ENCODE results near the gene THRB.

The THRB gene

DNA sequence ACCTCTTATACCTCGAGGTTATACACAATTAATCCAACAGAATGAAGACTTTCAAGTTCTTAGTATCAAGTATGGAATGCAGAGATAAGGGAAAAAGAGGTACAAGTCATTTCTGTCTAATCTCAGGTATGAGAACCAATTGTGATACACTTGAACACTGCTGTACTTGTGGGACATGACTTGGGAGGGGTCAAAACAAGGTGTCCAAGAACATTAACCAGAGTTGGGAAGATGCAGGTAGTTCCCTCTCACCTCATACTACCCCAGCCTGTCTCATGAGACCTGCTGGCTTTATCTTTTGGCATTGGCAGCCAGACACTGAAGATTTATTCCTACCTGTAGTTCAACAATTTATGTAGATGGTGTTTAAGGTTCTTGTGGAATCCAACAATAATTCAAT, 339.9 kb downstream of the THRB start:
- Mint-ChIP-seq H3K36me3 (ENCODE audit: insufficient read depth) (no peaks in the 10 kb centered on the region), H3K27ac (no peak overlapping the region), H3K27me3 (peaks cover 1 to 20% of the 10 kb centered on the region in 2 donors), H3K9me3 (peaks cover 0 to 2% of the 10 kb centered on the region in 2 donors), H3K4me3 (no peak overlapping the region), H3K4me1 (ENCODE audit: low read depth in 2 of 2) (no peaks in the 10 kb centered on the region)
- DNase-seq (no peak), ATAC-seq (replicated peaks) (no peak)

- Mint-ChIP-seq H3K36me3 (ENCODE audit: insufficient read depth) (no peaks in the 10 kb centered on the region), H3K27ac (no peak overlapping the region), H3K27me3 (peaks cover 0 to 15% of the 10 kb centered on the region in 2 donors), H3K9me3 (no peaks in the 10 kb centered on the region), H3K4me3 (no peak overlapping the region), H3K4me1 (ENCODE audit: low read depth in 2 of 2) (no peaks in the 10 kb centered on the region)
- DNase-seq = no peak
- ATAC-seq (replicated peaks) = no peak
Measured at GRCh38 chr3:24154013-24154695, 340.5 kb downstream of the THRB start.

DNA sequence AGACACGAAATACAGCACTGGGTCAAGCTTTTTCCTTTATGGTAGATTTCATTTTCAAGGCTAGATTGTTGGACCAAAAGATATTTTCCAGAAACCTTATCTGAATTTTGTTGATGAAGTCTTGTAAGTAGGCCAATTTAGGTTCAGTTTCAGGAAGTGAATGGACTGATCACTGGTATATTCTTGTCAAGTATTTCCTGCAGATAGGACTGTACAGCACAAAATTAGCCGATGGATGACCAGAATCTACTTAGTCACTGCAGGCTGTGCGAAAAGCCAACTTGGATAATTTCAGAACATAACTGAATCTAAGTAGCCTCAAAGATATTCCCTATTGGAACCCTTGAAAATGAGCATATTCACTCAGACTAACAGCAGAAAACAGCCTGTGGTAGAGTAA, 343.1 kb downstream of the THRB start:
- ATAC-seq (replicated peaks) (no peak), DNase-seq (no peak)
- peaks cover 0 to 9% of the 10 kb centered on the region in 2 donors for H3K27me3 Mint-ChIP-seq
- H3K9me3 Mint-ChIP-seq = no peaks in the 10 kb centered on the region
- H3K4me3 Mint-ChIP-seq = no peak overlapping the region
- no peaks in the 10 kb centered on the region for H3K36me3 Mint-ChIP-seq (ENCODE audit: insufficient read depth)
- H3K27ac Mint-ChIP-seq = no peak overlapping the region
- H3K4me1 Mint-ChIP-seq (ENCODE audit: low read depth in 2 of 2) = no peaks in the 10 kb centered on the region

GRCh38 chr3:24149032-24149431, 345.6 kb downstream of the THRB start:
- H3K4me3 Mint-ChIP-seq = no peak overlapping the region
- H3K27ac Mint-ChIP-seq = no peak overlapping the region
- DNase-seq = no peak

DNA sequence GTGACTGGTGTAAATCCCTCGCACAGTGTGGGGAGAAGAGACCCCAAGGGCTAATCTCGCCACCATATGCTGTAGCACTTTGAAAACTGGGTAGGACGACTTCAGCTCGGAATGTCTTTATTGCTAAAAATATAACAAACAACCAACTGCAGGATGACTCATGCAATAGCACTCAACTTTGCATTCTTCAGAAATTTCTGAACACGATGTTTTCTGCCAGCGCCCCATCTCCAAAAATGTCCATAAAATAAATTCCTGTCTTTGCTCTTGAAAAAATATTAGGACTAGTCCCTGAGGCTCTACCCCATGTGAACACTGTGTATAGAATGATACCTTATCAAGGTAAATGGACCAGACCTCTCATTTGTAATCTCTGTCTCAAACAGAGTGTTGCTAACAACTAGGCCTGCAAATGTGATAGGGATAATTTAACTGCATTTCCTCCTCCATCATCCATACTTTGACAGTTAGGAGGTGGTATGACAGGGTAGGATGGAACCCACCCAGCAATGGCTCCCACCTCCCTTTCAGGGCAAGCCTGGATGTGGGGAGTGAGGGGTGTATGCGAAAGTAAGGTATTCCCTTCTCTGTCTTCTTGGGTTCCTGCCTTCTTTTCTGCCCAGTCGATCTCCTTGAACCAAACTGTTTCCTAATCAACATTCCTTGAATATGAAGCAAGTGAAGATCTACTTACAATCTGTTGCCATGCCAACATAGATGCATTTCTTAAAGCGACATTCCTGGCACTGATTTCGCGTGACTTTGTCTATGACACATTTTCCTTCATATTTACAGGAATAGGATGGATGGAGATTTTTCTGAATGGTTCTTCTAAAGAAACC, 348.4 kb downstream of the THRB start:
- no peak for ATAC-seq (replicated peaks)
- Mint-ChIP-seq H3K4me3 (no peak overlapping the region), H3K27me3 (no peaks in the 10 kb centered on the region), H3K4me1 (ENCODE audit: low read depth in 2 of 2) (no peaks in the 10 kb centered on the region), H3K27ac (no peak overlapping the region), H3K36me3 (ENCODE audit: insufficient read depth) (no peaks in the 10 kb centered on the region), H3K9me3 (no peaks in the 10 kb centered on the region)
- DNase-seq = no peak

More at GRCh38 chr3:24149032-24149431, 345.6 kb downstream of the THRB start:
- H3K9me3 Mint-ChIP-seq = no peaks in the 10 kb centered on the region
- H3K4me1 Mint-ChIP-seq (ENCODE audit: low read depth in 2 of 2) = no peaks in the 10 kb centered on the region
- no peaks in the 10 kb centered on the region for H3K36me3 Mint-ChIP-seq (ENCODE audit: insufficient read depth)
- peaks cover 0 to 9% of the 10 kb centered on the region in 2 donors for H3K27me3 Mint-ChIP-seq
- no peak for ATAC-seq (replicated peaks)

DNA sequence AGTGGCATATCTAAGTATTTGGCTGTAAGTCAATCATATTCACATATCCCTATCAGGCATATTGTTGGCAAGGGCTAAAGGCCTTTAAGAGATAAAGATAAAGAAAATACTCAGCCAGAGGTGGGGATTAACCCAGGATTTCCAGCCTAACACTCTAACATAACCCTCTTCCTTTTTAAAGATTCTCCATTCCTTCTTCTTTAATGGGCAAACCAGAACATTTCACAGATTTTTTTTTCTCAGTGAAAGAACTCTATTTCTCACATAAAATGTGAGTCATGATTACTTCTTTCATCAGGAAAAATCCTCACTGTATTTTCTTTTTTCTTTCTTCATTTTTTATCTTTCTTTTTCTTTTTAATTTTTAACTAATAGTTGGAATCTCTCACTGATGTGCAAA, 349.2 kb downstream of the THRB start:
- H3K9me3 Mint-ChIP-seq = no peaks in the 10 kb centered on the region
- no peak overlapping the region for H3K4me3 Mint-ChIP-seq
- H3K4me1 Mint-ChIP-seq (ENCODE audit: low read depth in 2 of 2) = no peaks in the 10 kb centered on the region

GRCh38 chr3:24142127-24142526, 352.5 kb downstream of the THRB start:
- DNase-seq = no peak
- Mint-ChIP-seq H3K36me3 (ENCODE audit: insufficient read depth) (no peaks in the 10 kb centered on the region), H3K27me3 (no peaks in the 10 kb centered on the region), H3K4me3 (no peak overlapping the region), H3K4me1 (ENCODE audit: low read depth in 2 of 2) (peaks cover 0 to 3% of the 10 kb centered on the region in 2 donors), H3K27ac (no peak overlapping the region), H3K9me3 (no peaks in the 10 kb centered on the region)
- ATAC-seq (replicated peaks) = no peak

More for the DNA sequence above, 349.2 kb downstream of the THRB start:
- Mint-ChIP-seq H3K36me3 (ENCODE audit: insufficient read depth) (no peaks in the 10 kb centered on the region), H3K27me3 (no peaks in the 10 kb centered on the region), H3K27ac (no peak overlapping the region)
- ATAC-seq (replicated peaks) = no peak
- no peak for DNase-seq

GRCh38 chr3:24141548-24141947, 353.1 kb downstream of the THRB start:
- H3K4me3 Mint-ChIP-seq = no peak overlapping the region
- H3K36me3 Mint-ChIP-seq (ENCODE audit: insufficient read depth) = no peaks in the 10 kb centered on the region
- no peaks in the 10 kb centered on the region for H3K27me3 Mint-ChIP-seq
- no peak for ATAC-seq (replicated peaks)
- H3K27ac Mint-ChIP-seq = no peak overlapping the region
- H3K9me3 Mint-ChIP-seq = no peaks in the 10 kb centered on the region
- H3K4me1 Mint-ChIP-seq (ENCODE audit: low read depth in 2 of 2) = peaks cover 0 to 3% of the 10 kb centered on the region in 2 donors
- no peak for DNase-seq

DNA sequence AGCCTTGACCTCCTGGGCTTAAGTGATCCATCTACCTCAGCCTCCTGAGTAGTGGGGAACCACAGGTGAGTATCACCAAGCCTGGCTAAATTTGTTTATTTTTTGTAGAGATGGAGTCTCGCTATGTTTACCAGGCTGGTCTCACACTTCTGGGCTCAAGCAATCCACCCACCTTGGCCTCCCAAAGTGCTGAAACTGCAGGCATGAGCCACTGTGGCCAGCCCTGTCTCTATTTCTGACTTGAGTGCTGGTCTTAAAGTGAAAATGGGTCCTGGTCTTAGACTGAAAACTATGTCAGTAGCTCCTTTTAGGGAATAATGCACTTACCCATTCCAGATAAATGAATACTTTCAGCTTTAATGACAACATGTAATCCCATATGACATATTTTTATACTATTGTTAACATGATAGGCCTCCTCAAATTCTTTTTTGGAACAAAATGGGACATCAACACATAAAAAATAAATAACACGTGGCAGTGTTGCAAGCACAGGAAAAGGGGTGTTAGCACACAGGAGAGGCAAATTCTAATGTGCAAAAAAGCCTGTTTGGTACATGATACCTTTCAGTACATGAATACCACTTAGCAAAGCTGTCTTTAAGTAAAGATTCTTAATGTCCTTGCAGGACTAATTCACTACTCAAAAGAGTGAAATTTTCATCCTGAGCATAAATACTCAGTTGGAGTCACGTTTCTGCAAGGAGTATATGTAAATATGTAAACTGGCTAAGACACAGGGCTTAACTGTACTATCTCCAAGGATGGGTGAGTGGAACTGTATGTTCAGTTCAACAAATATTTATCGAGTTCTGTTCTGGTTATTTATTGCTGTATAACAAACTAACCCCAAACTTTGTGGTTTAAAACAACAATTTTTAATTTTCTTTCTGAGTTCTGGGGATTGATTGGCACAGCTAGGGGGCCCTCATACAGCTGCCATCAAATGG, 354.9 kb downstream of the THRB start:
- H3K4me3 Mint-ChIP-seq = no peak overlapping the region
- no peak overlapping the region for H3K27ac Mint-ChIP-seq
- no peak for DNase-seq
- no peaks in the 10 kb centered on the region for H3K9me3 Mint-ChIP-seq
- H3K27me3 Mint-ChIP-seq = no peaks in the 10 kb centered on the region
- no peak for ATAC-seq (replicated peaks)
- peaks cover 0 to 3% of the 10 kb centered on the region in 2 donors for H3K4me1 Mint-ChIP-seq (ENCODE audit: low read depth in 2 of 2)
- H3K36me3 Mint-ChIP-seq (ENCODE audit: insufficient read depth) = no peaks in the 10 kb centered on the region

DNA sequence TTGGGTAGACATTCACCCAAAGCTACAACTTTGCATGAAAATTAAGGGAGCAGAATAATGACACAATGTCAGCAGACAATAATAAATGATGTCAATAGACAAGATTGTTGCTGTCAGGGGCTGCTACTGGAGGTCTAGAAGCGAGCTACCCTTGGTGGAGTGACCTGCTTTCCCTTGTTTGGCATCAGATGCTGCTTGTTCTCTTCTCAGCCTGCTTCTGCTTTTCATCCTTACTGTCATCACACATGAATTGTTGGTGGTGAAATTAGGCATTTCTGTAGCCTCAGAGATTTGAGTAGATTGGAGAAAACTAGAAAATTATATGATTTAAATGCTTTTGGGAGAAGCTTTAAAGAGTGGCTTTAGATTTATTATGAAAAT, 355.8 kb downstream of the THRB start:
- Mint-ChIP-seq H3K4me3 (no peak overlapping the region), H3K36me3 (ENCODE audit: insufficient read depth) (no peaks in the 10 kb centered on the region), H3K27ac (no peak overlapping the region), H3K9me3 (no peaks in the 10 kb centered on the region), H3K27me3 (no peaks in the 10 kb centered on the region), H3K4me1 (ENCODE audit: low read depth in 2 of 2) (peaks cover 0 to 3% of the 10 kb centered on the region in 2 donors)
- no peak for ATAC-seq (replicated peaks)
- no peak for DNase-seq

DNA sequence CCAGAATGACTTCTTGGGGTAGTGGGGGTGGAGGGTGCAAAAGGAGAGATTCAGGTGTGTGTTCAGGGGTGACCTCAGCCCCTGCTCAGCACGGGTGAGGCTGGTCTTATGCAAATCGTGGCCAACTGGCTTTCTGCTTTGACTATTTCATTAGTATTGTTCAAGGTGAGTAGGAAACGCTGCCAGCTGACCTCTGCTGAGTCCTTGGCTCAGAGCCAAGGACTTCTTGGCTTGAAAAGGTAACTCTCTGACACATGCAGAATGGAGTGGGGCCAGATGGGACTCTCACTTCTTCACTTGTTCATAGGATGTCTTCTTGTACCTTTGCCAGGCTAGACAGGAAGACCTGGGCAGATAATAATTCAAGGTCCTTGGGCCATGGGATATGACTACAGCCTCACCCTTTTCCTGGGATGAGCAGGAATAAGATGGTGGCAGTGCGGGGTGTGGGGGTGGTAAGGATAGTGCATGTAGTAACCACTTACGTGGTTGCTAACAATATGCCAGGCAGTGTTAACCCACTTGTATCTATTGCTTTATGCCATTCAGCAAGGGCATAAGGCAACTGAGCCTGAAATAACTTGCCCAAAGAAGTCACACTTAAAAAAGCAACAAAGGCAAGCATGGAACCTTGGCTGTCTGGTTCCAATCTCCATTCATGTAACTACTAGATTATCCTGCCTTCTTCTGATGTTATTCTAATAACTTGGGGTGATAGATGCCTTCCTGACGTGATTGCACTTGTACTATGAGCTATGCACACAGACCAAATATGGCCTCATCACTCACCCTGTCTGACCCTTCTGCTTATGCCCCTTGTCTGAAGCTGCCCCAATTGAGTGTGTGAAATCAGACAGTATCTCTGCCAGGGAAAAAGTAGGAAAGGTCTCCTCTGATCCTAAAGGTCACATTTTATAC, 356.4 kb downstream of the THRB start:
- H3K4me1 Mint-ChIP-seq (ENCODE audit: low read depth in 2 of 2) = peaks cover 0 to 3% of the 10 kb centered on the region in 2 donors
- no peak for DNase-seq
- ATAC-seq (replicated peaks) = no peak
- no peaks in the 10 kb centered on the region for H3K36me3 Mint-ChIP-seq (ENCODE audit: insufficient read depth)
- H3K27me3 Mint-ChIP-seq = no peaks in the 10 kb centered on the region
- H3K27ac Mint-ChIP-seq = no peak overlapping the region
- no peak overlapping the region for H3K4me3 Mint-ChIP-seq
- no peaks in the 10 kb centered on the region for H3K9me3 Mint-ChIP-seq

GRCh38 chr3:24137334-24137733, 357.3 kb downstream of the THRB start:
- Mint-ChIP-seq H3K4me3 (no peak overlapping the region), H3K27ac (no peak overlapping the region), H3K27me3 (no peaks in the 10 kb centered on the region), H3K9me3 (no peaks in the 10 kb centered on the region), H3K36me3 (ENCODE audit: insufficient read depth) (no peaks in the 10 kb centered on the region), H3K4me1 (ENCODE audit: low read depth in 2 of 2) (peaks cover 0 to 3% of the 10 kb centered on the region in 2 donors)
- no peak for ATAC-seq (replicated peaks)
- DNase-seq = no peak
